Erythroblast (primary cell): ENCODE data around the gene PAX2.

Experiments
- GATA1 ChIP-seq: IDR thresholded peaks from 2 replicates; pipeline ENCODE4 v1.6.1; 2011; ENCODE audit warnings: low read depth, mild to moderate bottlenecking, control low read depth, low read length, moderate library complexity
- POLR2A ChIP-seq: IDR thresholded peaks from 2 replicates; pipeline ENCODE4 v1.6.1; 2011; ENCODE audit warnings: mild to moderate bottlenecking, low read length

DNA sequence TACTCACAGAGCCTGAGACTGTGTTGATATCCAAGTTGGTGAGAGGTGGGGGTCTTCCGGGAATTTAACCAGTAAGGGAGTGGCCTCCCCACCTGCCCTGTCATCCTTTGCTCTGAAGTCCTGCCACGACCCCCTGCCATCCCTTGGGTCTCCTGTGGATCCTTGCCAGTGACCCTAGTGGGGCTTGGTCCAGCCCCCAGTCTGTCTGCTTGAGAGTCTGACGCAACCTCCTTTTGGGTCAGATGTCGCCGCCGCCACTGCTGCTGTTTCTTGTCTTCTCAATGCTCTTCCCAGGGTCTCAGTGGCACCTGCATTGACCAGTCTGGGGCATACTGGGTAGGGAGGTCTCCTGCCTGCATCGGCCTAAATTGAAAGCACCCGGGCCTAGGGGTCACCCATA lies 28.8 kb downstream of the PAX2 start:
- TF ChIP-seq POLR2A: no peak
- no peak for TF ChIP-seq GATA1
